Kidney epithelial cell (primary cell): ENCODE data around the gene NAV2. TPM values are rescaled to one million over a fixed set of nuclear protein-coding genes. Genes with fewer than 3 reads are reported as not detected.

ENCODE experiments used
- DNase-seq: peaks from one replicate; pipeline ENCODE4 v3.0.0-alpha.2; 2010; ENCODE audit warnings: low read depth
- H3K27me3 ChIP-seq: 2 replicates; pipeline ENCODE4 v1.6.0; 2011; ENCODE audit warnings: low read length; ENCODE audit not compliant: control insufficient read depth, insufficient read depth
- H3K36me3 ChIP-seq: 2 replicates; pipeline ENCODE4 v1.5.1; 2011; ENCODE audit warnings: low read length; ENCODE audit not compliant: control insufficient read depth, insufficient read depth
- H3K4me3 ChIP-seq: 2 replicates; pipeline ENCODE4 v1.5.1; 2011; ENCODE audit warnings: low read depth, mild to moderate bottlenecking, control low read depth, low read length
- CTCF ChIP-seq: IDR thresholded peaks from 2 replicates; pipeline ENCODE4 v1.5.1; 2011; ENCODE audit warnings: mild to moderate bottlenecking, moderate library complexity, low read length, control low read depth, inconsistent platforms; ENCODE audit not compliant: insufficient read depth, poor library complexity, severe bottlenecking
- total RNA-seq: library from RNA; depleted of rRNA; stranded (reverse); fragments of >200 nt; gene quantifications from 2 replicates; pipeline ENCODE4 v1.2.3, GENCODE V29; 2015

NAV2 gene
- total RNA-seq, 1 donor from 2014 or later = 41.5 TPM

GRCh38 chr11:20087118-20087521, 374.5 kb downstream of the NAV2 start:
- H3K4me3 ChIP-seq = no peak overlapping the region
- DNase-seq = peak; percentile 31
- peaks cover 4% of the 10 kb centered on the region for H3K36me3 ChIP-seq
- TF ChIP-seq CTCF = no peak
- no peaks in the 10 kb centered on the region for H3K27me3 ChIP-seq

GRCh38 chr11:20088397-20089225, 376.0 kb downstream of the NAV2 start:
- no peak for TF ChIP-seq CTCF

GRCh38 chr11:20089367-20089766, 376.7 kb downstream of the NAV2 start:
- Histone ChIP-seq H3K4me3 (no peak overlapping the region), H3K36me3 (peaks cover 4% of the 10 kb centered on the region), H3K27me3 (no peaks in the 10 kb centered on the region)
- no peak for TF ChIP-seq CTCF
- no peak for DNase-seq

More at GRCh38 chr11:20088397-20089225, 376.0 kb downstream of the NAV2 start:
- Histone ChIP-seq H3K4me3 (no peak overlapping the region), H3K27me3 (no peaks in the 10 kb centered on the region), H3K36me3 (peaks cover 4% of the 10 kb centered on the region)
- DNase-seq = no peak

- TF ChIP-seq CTCF = no peak
- Histone ChIP-seq H3K27me3 (no peaks in the 10 kb centered on the region), H3K36me3 (peaks cover 4% of the 10 kb centered on the region), H3K4me3 (no peak overlapping the region)
- no peak for DNase-seq
Measured at GRCh38 chr11:20089796-20090653, 377.4 kb downstream of the NAV2 start.

- no peaks in the 10 kb centered on the region for H3K27me3 ChIP-seq
- TF ChIP-seq CTCF = no peak
- peaks cover 4% of the 10 kb centered on the region for H3K36me3 ChIP-seq
- DNase-seq = no peak
- no peak overlapping the region for H3K4me3 ChIP-seq
Measured at GRCh38 chr11:20090654-20091374, 378.2 kb downstream of the NAV2 start.
